Lower leg skin (tissue), 4 donors: ENCODE results near the gene COL18A1. TPM values are rescaled to one million over a fixed set of nuclear protein-coding genes. Genes with fewer than 3 reads are reported as not detected.

ENCODE experiments used
- DNase-seq, 2 donors: peaks; one replicate each; pipeline ENCODE4 v3.0.0-alpha.2; 2019; ENCODE audit warnings: low spot score in 2 of 2
- H3K4me3 ChIP-seq: fragments of 200-600 bp; sonication (generic); 2 replicates; pipeline ENCODE4 v1.5.1; 2017; ENCODE audit warnings: mild to moderate bottlenecking, low read depth; ENCODE audit not compliant: poor library complexity, severe bottlenecking
- CTCF ChIP-seq, 3 donors: fragments of 450-650 bp; IDR thresholded peaks; one replicate each; pipeline ENCODE4 v1.5.1; 2016; ENCODE audit warnings: antibody characterized with exemption in 3 of 3, mild to moderate bottlenecking in 3 of 3, moderate library complexity in 2 of 3
- POLR2A ChIP-seq, 2 donors: fragments of 450-650 bp; IDR thresholded peaks; one replicate each; pipeline ENCODE4 v1.6.1; 2016 to 2017; ENCODE audit warnings: antibody characterized with exemption in 2 of 2, mild to moderate bottlenecking in 1 of 2, moderate library complexity in 1 of 2
- WGBS, 2 donors: methylation state at CpG; one replicate each; pipeline ENCODE4 v1.1.5; 2018; 5-methylcytosine and 5-hydroxymethylcytosine counted together
- intact Hi-C: fragments of 100-400 bp; cut with DNase I; formaldehyde crosslinking; loops from one replicate; pipeline ENCODE4 v1.15.0; 2023; ENCODE audit warnings: low total_unique reads
- total RNA-seq, 4 donors: library from RNA; depleted of rRNA; stranded (reverse); fragments of >200 nt; gene quantifications; one replicate each; pipeline ENCODE4 v1.1.0, GENCODE V29; 2016

The COL18A1 gene
- total RNA-seq, 4 donors from 2014 or later, result 63.3 to 126 (median 85.9) TPM

DNA sequence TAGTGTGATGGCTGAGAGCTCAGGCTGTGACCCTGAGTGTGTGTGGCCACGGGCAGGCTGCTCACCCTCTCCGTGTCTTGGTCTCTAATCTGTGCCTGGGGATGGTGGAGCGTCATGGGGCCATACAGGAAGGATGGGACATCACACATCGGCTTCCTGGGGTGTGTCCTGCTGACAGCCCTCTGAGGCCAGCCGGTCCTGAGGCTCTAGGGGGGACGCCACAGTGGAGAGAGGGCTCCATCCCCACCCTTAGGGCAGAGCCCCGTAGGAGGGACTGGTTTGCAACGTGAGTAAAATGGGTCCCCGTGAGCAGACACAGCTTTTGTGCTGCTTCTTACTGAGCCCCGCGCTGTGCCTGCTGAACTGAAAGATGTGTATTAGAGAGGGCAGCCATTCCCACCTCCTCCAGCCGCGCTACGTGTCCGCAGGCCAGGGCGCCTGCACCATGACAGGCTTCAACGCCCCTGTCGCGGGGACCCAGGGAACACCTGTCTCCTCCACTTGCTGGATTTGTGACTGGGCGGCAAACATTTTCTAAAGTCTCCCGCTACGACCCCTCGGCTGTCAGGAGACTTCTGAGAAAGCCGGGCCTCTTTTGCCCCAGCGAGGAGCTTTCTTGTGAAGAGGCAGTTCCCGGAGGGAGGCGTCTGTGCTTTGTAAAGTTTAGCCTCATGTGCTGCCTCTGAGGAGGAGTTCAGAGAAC lies 8.1 kb downstream of the COL18A1 start:
- 79 to 84% methylated on average over 20 to 25 of the region's 27 CpGs for WGBS, 2 donors
- no peak for TF ChIP-seq POLR2A (IDR thresholded peaks at IDR 0.05)
- no peak for TF ChIP-seq CTCF (IDR thresholded peaks at IDR 0.05)
- H3K4me3 ChIP-seq, result no peak overlapping the region
- DNase-seq, result no peak
- intact Hi-C loops, result no loop called here

- 64 to 84% methylated on average over 7 of the region's 7 CpGs for WGBS, 2 donors
- TF ChIP-seq POLR2A (IDR thresholded peaks at IDR 0.05) (no peak), CTCF (IDR thresholded peaks at IDR 0.05) (no peak)
- no peak for DNase-seq
- H3K4me3 ChIP-seq, result no peak overlapping the region
- intact Hi-C loops, result no loop called here
These were observed 9.0 kb downstream of the COL18A1 start for GRCh38 chr21:45413922-45414321.

DNA sequence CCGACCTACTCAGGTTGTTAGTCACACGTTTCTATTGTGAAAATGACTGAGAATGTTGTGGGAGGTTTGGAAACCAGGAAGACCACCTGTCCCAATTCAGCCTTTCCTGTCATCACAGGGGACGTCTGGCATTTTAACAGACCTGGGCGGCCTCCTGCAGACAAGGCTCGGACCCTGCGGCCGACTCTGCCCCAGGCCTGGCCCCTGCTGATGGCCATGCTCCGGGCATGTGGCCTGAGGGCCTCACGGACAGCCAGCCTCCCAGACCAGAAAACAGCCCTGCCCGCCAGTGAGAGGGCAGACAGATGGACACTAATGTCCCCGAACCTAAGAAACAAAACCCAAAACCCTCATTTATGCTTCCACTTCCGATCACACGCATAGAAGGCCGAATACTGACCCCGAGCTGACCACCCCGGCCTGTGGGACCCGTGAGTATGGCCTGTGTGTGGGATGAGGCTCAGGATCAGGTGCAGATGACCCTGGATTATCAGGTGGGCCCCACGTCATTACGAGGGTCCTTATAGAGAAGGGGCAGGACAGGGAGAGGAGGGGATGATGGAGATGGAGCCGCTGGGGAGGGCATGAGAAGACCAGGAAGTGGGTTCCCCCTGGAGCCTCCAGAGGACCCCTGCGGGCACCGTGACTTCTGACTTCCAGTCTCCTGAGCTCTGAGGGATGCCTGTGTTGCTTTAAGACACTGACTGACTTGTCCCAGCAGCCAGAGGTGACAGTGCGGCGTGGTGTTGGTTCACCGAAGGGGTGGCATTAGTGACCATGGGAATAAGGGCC lies 9.6 kb downstream of the COL18A1 start:
- DNase-seq, result no peak
- 89 to 92% methylated on average over 22 to 25 of the region's 25 CpGs for WGBS, 2 donors
- TF ChIP-seq CTCF (IDR thresholded peaks at IDR 0.05) (no peak), POLR2A (IDR thresholded peaks at IDR 0.05) (no peak)
- no peak overlapping the region for H3K4me3 ChIP-seq
- intact Hi-C loops, result no loop called here

DNA sequence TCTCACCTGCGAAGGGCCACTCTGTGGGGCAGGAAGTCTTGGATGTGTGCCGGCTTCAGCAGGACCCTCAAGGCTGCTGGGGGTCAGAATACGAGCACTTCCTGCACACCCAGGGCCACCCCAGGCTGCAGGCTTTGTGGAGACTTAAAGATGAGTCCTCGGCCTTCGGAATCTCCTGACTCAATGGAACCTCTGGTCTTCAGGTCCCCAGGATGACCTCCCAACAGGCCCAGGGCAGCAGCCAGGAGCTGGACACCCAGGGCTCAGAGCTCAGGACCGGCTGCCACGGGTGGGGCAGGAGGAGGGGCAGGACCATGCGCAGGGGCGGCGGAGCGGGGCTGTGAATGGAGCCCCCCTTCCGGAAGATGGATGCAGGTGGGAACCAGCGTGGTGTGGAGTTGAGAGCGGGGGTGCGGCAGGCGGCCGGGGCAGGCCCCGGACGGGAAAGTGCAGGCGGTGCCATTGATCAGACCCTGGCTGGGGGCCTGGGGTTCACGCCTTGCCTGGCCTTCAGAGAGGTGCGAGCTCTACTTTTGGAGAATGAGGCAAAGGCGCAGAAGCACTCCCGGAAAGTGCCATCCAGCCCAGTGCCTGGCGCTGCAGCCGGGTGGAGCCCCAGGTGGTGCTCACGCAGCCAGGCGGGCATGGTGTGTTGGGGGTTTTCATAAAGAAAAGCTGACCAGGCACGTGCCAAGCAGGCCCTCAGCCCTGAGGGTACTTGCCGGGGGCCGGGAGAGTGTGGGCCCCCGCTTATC lies 10.4 kb downstream of the COL18A1 start:
- no peak for DNase-seq
- WGBS, 2 donors, result 86 to 88% methylated on average over 22 to 32 of the region's 32 CpGs
- intact Hi-C loops, result no loop called here
- H3K4me3 ChIP-seq, result no peak overlapping the region
- TF ChIP-seq POLR2A (IDR thresholded peaks at IDR 0.05) (no peak), CTCF (IDR thresholded peaks at IDR 0.05) (no peak)

GRCh38 chr21:45415943-45416611 lies 11.1 kb downstream of the COL18A1 start:
- intact Hi-C loops, result no loop called here
- WGBS, 2 donors, result 87 to 90% methylated on average over 13 to 25 of the region's 25 CpGs
- no peak for DNase-seq
- no peak for TF ChIP-seq CTCF (IDR thresholded peaks at IDR 0.05)
- no peak for TF ChIP-seq POLR2A (IDR thresholded peaks at IDR 0.05)
- no peak overlapping the region for H3K4me3 ChIP-seq
